SK-N-SH treated with all-trans-retinoic acid at 6 μM for 48 hours (cell line): ENCODE measurements around the gene DLG1.

Experiments
- ARNTL ChIP-seq: fragments of 450-650 bp; formaldehyde crosslinking; IDR thresholded peaks from 2 replicates; pipeline ENCODE4 v1.5.0; 2020; ENCODE audit warnings: low read depth, mild to moderate bottlenecking, moderate library complexity, borderline replicate concordance
- BACH2 ChIP-seq: fragments of 250-450 bp; sonication (Bioruptor Pico); IDR thresholded peaks from 2 replicates; pipeline ENCODE4 v1.9.0; 2021; ENCODE audit warnings: mild to moderate bottlenecking, borderline replicate concordance
- OSR1 ChIP-seq: fragments of 250-450 bp; sonication (Bioruptor Pico); IDR thresholded peaks from 2 replicates; pipeline ENCODE4 v1.8.0; 2022; ENCODE audit warnings: moderate library complexity, mild to moderate bottlenecking, inconsistent platforms
- RARB ChIP-seq: fragments of 250-450 bp; sonication (Bioruptor Pico); IDR thresholded peaks from 2 replicates; pipeline ENCODE4 v1.8.0; 2021; ENCODE audit warnings: mild to moderate bottlenecking, moderate library complexity
- SNAI2 ChIP-seq: fragments of 250-450 bp; sonication (Bioruptor Pico); IDR thresholded peaks from 2 replicates; pipeline ENCODE4 v1.5.0; 2020; ENCODE audit warnings: mild to moderate bottlenecking, moderate library complexity
- TCF4 ChIP-seq: fragments of 250-450 bp; sonication (Bioruptor Pico); IDR thresholded peaks from 2 replicates; pipeline ENCODE4 v1.8.0; 2021; ENCODE audit warnings: mild to moderate bottlenecking, moderate library complexity, borderline replicate concordance
- TOX ChIP-seq: fragments of 250-450 bp; sonication (Bioruptor Pico); IDR thresholded peaks from 2 replicates; pipeline ENCODE4 v1.8.0; 2021; ENCODE audit warnings: mild to moderate bottlenecking, moderate library complexity, borderline replicate concordance
- ZC3H10 ChIP-seq: fragments of 250-450 bp; sonication (Bioruptor Pico); IDR thresholded peaks from 2 replicates; pipeline ENCODE4 v1.5.1; 2021; ENCODE audit warnings: mild to moderate bottlenecking, moderate library complexity
- ZFP3 ChIP-seq: fragments of 250-450 bp; sonication (Bioruptor Pico); IDR thresholded peaks from 2 replicates; pipeline ENCODE4 v1.5.0; 2020; ENCODE audit warnings: mild to moderate bottlenecking, moderate library complexity
- ZNF565 ChIP-seq: fragments of 450-650 bp; formaldehyde crosslinking; conservative IDR thresholded peaks from 2 replicates; pipeline ENCODE4 v1.5.0; 2020; ENCODE audit warnings: low read depth, mild to moderate bottlenecking, moderate library complexity
- TF ChIP-seq, protein P1 (sequence below): fragments of 250-450 bp; sonication (Bioruptor Pico); IDR thresholded peaks from 2 replicates; pipeline ENCODE4 v1.8.0; 2020; ENCODE audit warnings: mild to moderate bottlenecking, moderate library complexity, borderline replicate concordance
- TF ChIP-seq, protein P2 (sequence below): fragments of 250-450 bp; sonication (Bioruptor Pico); IDR thresholded peaks from 2 replicates; pipeline ENCODE4 v1.5.1; 2020; ENCODE audit warnings: low read depth, mild to moderate bottlenecking, moderate library complexity

DNA sequence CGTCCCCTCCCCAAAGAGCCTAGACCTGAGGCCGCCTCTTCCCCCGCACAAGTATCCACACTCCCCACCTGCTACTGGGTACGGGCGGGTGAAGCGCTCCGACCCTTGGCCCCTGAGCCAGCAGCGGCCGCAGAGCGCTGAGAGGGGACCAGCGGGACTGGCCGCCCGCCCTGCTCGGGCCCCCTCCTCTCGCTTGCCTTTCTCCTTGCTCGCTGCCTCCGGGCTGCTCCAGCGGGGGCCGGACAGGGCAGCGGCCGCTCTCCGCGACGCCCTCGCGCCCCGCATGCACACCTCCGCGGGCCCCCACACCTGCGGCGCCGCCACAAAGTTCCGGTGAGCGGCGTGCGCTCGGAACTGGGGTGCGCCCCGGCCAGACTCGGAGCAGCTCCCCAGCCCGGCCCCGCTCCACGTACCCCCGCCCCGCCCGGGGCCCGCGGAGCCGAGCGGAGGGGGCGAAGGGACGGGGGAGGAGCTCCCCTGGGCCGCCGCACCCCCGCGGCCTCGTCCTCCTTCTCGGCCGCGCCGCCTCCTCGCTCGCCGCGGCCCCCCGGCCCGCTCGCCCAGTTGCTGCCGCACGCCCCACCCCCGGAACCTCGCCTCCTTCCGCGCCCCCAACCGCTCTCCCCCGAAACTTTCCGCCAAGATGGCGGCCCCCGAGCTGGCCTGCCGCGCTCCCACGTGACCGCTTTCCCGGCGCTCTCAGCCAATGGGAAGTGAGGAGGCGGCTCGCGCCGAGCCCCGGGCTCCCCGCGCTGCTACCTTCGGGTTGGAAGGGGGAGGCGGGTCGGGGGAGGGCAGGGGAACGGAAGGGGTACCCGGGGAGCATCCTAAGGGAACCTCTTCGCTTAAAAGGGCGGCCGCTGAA lies 704 bp downstream of the DLG1 start:
- no peak for TF ChIP-seq ARNTL (CRISPR knock-in tag)
- TF ChIP-seq TOX (CRISPR knock-in tag) = no peak
- TF ChIP-seq, protein P1, sequence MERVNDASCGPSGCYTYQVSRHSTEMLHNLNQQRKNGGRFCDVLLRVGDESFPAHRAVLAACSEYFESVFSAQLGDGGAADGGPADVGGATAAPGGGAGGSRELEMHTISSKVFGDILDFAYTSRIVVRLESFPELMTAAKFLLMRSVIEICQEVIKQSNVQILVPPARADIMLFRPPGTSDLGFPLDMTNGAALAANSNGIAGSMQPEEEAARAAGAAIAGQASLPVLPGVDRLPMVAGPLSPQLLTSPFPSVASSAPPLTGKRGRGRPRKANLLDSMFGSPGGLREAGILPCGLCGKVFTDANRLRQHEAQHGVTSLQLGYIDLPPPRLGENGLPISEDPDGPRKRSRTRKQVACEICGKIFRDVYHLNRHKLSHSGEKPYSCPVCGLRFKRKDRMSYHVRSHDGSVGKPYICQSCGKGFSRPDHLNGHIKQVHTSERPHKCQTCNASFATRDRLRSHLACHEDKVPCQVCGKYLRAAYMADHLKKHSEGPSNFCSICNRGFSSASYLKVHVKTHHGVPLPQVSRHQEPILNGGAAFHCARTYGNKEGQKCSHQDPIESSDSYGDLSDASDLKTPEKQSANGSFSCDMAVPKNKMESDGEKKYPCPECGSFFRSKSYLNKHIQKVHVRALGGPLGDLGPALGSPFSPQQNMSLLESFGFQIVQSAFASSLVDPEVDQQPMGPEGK = no peak
- TF ChIP-seq, protein P2, sequence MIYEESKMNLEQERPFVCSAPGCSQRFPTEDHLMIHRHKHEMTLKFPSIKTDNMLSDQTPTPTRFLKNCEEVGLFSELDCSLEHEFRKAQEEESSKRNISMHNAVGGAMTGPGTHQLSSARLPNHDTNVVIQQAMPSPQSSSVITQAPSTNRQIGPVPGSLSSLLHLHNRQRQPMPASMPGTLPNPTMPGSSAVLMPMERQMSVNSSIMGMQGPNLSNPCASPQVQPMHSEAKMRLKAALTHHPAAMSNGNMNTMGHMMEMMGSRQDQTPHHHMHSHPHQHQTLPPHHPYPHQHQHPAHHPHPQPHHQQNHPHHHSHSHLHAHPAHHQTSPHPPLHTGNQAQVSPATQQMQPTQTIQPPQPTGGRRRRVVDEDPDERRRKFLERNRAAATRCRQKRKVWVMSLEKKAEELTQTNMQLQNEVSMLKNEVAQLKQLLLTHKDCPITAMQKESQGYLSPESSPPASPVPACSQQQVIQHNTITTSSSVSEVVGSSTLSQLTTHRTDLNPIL (CRISPR knock-in tag) = no peak
- TF ChIP-seq SNAI2 (CRISPR knock-in tag) = no peak
- TF ChIP-seq ZC3H10 (CRISPR knock-in tag) = no peak
- TF ChIP-seq OSR1 (CRISPR knock-in tag) = no peak
- no peak for TF ChIP-seq RARB (CRISPR knock-in tag)
- no peak for TF ChIP-seq ZFP3
- TF ChIP-seq BACH2 (CRISPR knock-in tag) = no peak
- no peak for TF ChIP-seq TCF4 (CRISPR knock-in tag)
- no peak for TF ChIP-seq ZNF565 (CRISPR knock-in tag)
